A549 (cell line): Measurements from ENCODE around the gene UQCR11.

ENCODE experiments used
- HDAC2 ChIP-seq: fragments of 200-600 bp; sonication (generic); IDR thresholded peaks from 2 replicates; pipeline ENCODE4 v1.6.1; 2016
- MAZ ChIP-seq: fragments of 150-350 bp; IDR thresholded peaks from 2 replicates; pipeline ENCODE4 v1.6.1; 2014; ENCODE audit warnings: antibody characterized with exemption, low read depth, low read length, borderline replicate concordance
- POLR2A ChIP-seq: IDR thresholded peaks from 2 replicates; pipeline ENCODE4 v1.6.1; 2012; ENCODE audit warnings: mild to moderate bottlenecking, low read length
- TF ChIP-seq, protein P1 (sequence below): fragments of 450-650 bp; IDR thresholded peaks from 2 replicates; pipeline ENCODE4 v1.6.1; 2014; ENCODE audit warnings: antibody characterized with exemption
- TF ChIP-seq, protein P2 (sequence below): fragments of >200 bp; sonication (Bioruptor Twin); formaldehyde crosslinking; IDR thresholded peaks from 3 replicates; pipeline ENCODE4 v1.5.1; 2016
- TF ChIP-seq, protein P3 (sequence below): fragments of 200-600 bp; sonication (generic); IDR thresholded peaks from 2 replicates; pipeline ENCODE4 v1.6.1; 2016; ENCODE audit warnings: antibody characterized with exemption, mild to moderate bottlenecking, moderate library complexity
- TF ChIP-seq, protein P4 (sequence below): IDR thresholded peaks from 2 replicates; pipeline ENCODE4 v1.6.1; 2012

DNA sequence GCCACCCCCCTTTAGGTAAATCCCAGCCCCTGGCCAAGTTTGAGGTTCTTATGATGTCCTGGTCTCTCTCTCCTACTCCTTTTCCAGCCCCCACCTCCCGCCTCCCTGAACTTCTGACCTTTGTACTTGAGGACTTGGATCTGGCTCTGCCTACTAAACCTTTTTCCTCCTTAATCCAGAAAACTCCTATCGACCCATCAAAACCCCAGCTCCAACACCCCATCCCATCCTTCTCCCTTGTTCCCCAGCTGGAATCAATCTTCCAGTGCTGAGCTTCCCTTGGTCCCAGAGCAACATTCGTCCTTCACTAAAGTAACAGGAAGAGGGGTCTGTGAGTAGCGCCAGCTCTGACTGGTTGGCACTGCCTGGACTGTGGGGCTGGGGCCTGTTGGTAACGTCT, 17.3 kb upstream of the UQCR11 start:
- no peak for TF ChIP-seq HDAC2
- TF ChIP-seq, protein P1, sequence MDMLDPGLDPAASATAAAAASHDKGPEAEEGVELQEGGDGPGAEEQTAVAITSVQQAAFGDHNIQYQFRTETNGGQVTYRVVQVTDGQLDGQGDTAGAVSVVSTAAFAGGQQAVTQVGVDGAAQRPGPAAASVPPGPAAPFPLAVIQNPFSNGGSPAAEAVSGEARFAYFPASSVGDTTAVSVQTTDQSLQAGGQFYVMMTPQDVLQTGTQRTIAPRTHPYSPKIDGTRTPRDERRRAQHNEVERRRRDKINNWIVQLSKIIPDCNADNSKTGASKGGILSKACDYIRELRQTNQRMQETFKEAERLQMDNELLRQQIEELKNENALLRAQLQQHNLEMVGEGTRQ = no peak
- TF ChIP-seq, protein P2, sequence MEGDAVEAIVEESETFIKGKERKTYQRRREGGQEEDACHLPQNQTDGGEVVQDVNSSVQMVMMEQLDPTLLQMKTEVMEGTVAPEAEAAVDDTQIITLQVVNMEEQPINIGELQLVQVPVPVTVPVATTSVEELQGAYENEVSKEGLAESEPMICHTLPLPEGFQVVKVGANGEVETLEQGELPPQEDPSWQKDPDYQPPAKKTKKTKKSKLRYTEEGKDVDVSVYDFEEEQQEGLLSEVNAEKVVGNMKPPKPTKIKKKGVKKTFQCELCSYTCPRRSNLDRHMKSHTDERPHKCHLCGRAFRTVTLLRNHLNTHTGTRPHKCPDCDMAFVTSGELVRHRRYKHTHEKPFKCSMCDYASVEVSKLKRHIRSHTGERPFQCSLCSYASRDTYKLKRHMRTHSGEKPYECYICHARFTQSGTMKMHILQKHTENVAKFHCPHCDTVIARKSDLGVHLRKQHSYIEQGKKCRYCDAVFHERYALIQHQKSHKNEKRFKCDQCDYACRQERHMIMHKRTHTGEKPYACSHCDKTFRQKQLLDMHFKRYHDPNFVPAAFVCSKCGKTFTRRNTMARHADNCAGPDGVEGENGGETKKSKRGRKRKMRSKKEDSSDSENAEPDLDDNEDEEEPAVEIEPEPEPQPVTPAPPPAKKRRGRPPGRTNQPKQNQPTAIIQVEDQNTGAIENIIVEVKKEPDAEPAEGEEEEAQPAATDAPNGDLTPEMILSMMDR = no peak
- no peak for TF ChIP-seq POLR2A
- no peak for TF ChIP-seq MAZ
- TF ChIP-seq, protein P3, sequence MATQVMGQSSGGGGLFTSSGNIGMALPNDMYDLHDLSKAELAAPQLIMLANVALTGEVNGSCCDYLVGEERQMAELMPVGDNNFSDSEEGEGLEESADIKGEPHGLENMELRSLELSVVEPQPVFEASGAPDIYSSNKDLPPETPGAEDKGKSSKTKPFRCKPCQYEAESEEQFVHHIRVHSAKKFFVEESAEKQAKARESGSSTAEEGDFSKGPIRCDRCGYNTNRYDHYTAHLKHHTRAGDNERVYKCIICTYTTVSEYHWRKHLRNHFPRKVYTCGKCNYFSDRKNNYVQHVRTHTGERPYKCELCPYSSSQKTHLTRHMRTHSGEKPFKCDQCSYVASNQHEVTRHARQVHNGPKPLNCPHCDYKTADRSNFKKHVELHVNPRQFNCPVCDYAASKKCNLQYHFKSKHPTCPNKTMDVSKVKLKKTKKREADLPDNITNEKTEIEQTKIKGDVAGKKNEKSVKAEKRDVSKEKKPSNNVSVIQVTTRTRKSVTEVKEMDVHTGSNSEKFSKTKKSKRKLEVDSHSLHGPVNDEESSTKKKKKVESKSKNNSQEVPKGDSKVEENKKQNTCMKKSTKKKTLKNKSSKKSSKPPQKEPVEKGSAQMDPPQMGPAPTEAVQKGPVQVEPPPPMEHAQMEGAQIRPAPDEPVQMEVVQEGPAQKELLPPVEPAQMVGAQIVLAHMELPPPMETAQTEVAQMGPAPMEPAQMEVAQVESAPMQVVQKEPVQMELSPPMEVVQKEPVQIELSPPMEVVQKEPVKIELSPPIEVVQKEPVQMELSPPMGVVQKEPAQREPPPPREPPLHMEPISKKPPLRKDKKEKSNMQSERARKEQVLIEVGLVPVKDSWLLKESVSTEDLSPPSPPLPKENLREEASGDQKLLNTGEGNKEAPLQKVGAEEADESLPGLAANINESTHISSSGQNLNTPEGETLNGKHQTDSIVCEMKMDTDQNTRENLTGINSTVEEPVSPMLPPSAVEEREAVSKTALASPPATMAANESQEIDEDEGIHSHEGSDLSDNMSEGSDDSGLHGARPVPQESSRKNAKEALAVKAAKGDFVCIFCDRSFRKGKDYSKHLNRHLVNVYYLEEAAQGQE = no peak
- TF ChIP-seq, protein P4, sequence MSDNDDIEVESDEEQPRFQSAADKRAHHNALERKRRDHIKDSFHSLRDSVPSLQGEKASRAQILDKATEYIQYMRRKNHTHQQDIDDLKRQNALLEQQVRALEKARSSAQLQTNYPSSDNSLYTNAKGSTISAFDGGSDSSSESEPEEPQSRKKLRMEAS = no peak
